ENCODE results near the gene NKX2-2.

Gene NKX2-2

DNA sequence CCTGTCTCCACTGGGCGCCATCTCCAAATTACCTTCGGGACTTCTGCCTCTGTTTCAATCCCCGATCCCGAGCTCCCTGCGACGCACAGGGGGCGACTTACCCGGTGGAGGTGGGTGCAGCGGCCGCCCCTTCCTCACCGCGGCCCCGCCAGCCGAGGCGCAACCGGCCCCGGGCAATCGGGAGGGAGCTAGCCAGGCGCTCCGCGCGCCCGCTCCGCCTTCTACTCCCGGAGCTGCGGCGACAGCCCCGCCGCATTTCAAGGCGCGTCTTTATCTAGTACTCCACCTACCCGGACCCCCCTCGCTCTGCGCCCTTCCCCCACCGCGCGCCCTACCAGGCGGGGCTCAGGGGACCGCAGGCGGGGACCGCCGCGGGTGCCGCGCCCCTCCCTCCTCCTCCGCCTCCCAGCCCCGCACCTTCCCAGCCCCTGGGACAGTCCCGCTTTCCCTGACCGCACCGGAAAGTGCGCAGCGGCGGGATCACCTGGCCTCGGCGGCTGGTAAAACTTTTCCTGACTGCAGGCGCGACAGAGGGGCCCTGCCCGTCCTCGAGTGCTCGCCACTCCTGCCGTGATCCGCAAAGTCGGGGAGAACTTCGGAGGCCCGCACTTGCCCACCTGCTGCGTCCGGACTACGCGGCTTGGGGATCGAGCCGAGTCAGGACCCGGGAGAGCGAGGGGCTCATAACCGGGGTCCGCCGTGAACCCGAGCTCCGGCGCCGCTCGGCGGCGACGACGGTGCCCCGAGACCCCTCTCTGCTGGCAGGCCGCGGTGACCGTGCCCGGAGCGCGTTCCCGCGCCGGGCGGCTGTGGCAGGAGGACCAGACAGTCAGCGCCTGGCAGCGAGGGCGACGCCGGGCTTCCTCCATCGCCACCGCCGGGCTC is 8.0 kb upstream of the NKX2-2 start:
- no peak for DNase-seq

DNA sequence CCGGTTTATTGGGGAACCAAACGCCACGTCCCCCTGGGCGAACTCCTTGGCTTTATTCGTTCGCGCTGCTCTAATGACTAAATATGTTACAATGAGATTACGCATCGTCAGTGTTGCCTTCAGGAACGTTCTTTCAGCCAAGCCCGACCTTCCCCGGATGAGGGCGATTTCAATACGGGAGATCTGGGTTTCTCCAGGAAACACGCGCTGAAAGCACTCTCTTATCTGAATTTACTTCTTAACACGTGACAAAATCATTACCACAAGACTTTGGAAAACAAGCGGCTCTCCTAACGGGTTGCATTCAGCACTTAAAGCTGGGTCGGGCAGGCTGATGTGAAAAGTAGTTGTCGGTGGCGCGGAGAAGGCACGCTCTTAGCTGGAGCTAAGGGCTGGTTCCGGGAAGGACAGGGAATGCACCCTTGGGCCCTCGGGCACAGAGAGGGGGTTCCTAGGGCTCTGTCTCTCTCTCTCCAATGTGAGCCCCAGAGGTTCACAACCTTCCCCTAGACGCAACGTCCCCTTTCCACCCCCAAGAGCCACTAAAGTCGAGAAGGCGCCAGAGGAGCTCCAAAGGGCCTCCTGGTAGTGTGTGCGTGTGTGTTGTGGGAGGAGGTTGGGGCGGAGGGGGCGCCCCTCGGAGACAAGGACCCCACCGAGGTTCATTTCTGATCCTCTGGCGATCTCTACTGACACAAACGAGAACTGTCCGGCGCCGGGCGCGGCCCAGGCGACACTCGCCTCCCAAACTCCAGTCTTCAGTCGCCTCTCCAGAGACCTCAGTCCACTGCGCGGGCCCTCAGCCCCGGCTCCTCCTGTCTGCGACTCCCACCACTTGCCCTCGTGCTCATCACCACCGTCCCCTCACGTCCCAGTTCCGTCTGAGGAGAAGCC is 7.1 kb upstream of the NKX2-2 start:
- DNase-seq = no peak

DNA sequence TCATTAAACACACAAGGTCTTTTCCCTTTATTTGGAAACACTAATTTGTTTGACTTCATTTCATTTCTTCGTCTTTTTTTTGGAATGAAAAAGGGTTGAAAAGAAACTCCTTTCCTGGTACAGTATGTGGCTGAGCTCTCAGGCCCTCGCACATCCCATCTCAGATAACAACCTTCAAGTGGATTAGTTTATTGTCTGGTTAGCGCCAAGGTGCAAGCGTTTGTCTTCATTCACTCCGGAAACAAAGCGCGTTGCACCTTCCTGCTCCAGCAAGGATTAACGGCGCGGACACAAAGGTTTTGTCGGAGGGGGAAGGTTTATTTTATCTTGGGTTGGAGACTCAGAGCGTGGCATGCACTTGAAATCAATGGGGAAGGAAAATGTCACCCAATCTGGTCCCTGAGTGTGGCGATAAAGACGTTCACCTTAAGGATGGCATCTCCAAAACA is 5.3 kb upstream of the NKX2-2 start:
- no peak for DNase-seq

- DNase-seq = no peak
Observed at GRCh38 chr20:21518292-21518991, 4.6 kb upstream of the NKX2-2 start.

DNA sequence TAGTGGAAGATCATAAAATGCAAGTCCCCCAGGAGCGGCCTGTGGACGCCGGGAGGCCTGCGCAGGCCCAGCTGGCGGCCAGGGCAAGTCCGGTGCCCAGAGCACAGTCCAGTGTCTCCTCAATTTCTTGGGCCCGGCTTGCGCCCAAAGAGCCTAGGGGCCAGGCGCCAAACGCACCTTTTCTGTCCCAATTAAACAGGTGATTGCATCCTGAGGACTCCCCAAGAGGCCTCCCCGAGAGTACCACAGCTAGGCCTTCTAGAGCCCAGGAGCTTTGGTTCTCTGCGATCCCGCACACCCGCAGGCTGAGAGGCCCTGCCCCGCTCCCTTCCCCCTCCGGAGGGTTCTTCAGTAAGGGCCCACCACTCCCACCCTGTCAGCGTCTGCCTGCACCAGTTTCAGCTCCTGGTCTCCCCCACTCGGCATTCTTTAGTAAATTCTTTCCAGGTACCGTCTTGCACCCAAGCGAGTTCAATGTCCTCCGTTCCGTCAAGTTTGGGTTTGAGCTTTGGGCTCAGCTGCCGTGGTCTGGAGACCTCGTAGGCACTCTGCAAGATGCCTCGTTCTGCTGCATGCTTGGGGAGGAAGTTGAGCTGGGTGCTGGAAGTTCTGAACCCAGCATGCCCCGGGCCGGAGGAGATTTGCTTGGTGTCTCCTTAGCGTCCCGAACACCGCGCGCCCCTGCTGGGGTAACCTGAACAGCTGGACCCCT is 3.9 kb upstream of the NKX2-2 start:
- no peak for DNase-seq

DNA sequence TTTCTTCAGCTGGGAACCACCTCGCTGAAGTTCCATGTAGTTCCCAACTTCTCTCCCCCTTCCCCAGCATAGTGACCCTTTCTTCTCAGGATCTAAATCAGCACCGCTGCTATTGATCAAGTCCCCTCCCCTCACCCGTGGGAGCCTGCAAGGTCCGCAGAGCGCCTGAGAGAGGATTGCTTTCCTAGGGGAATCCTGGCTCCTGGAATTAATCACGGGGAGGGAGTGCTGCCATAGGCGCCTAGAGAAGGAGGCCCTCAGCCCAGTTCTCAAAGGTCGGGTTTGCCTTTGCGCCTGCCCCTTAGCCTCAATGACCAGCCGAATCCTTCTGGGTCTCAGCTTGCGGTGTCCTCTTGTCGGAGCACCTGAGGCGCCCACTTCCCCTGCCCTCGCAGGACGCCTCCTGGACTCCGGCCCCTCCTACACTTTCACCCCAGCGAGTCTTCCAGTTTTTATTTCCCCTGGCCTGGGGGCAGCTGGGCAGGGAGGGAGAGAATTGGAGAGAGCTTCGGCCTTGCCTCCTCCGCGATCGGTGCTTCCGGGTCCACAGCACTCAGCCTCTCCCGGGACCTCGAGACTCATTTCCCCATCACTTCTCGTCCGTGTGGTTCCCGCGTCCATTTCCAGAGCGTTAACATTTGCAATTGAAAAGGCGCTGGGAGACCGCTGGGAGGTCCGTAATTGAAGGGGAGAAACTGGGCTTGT is 3.1 kb upstream of the NKX2-2 start:
- DNase-seq = no peak

DNA sequence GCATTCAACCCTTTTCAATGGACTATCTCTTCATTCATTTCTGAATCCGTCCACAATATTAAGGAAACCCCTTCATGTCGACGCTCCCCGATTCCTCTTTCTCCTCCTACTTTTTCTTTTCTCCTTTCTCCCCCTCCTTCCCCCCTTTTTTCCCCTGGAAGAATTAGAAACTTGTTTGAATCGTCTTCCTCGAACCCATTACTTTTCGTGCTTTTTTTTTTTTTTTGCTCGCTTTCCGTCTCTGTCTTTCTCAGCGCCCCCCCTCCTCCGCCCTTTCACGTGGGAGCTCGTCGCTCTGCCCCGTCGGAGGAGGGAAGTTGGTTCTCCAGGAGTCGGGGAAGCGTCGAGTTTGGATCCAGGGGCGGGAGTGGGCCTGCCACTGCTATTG is 2.3 kb upstream of the NKX2-2 start:
- DNase-seq = no peak

DNA sequence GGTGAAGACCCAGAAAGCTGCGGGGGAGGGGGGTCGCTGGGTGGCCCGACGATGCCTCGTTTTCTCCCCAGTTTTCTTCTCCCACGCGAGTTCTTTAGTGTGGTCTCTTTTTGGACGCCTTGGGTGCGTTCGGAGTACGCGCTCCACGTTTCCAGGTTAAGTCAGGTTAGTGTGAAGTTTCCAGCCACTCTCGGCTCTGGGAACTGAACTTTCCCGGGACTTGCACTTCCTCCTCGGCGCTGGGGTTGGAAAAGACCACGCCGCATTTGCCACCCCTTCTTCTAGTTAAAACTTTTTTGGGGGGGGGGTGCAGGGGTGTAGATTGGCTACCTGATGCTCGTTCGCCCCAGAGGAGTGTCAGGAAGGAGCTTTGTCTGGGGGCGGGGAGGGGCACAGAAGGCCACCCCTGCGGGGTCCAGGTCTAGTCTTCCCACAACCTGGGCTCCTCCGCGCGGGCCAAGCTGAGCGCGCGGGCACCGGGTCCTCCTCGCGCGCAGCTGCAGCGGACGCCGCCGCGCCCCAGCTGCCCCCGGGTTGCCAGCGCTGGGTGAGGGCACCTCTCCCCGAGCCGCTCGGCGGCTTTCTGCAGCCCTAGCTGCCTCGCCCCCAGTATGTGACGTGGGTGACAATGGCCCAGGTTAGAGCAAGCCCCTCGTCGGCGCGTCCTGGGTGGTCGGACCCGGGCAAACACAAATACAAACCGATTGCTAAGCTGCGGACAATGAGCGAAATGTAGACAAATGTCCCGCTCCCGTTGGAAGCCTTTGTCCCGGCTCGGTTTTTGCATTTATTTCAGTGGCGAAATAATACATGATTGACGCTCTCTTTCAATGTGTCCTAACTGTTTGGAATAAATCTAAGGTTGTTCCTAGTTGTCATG is 1.7 kb upstream of the NKX2-2 start:
- DNase-seq = no peak

DNA sequence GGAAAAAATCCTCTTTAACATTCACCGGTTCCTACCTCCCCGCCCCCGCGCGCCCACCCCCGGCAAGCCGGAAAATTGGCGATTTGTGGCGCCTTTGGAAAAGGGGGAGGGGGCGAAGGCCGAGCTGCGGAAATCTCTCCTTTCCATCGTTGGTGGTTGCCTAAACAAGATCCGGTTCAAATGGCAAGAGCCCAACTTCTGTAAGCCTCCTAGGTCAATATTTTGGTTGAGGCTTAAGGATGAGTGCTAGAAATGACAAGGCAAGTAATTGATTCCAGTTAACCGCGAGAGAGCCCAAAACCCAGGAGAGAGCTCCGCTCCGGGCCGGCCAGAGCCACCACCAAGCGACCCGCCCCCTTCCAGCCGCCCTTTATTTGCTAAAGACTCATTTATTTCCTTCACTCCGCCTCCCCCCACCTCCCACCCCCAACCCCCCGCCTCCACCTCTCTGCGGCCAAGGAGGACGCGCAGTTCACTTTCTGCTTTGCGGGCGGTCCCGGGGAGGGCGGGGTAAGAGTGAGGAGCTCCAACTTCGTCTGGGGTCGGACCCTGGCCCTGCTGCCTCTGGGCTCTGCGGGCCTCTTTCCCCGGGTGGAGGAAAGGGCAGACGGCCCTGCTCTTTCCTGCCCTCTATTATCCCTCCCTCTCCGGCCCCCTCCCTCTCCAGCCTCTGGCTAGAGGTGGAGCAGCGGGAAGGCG is 838 bp upstream of the NKX2-2 start:
- DNase-seq = no peak

- DNase-seq = no peak
Observed at GRCh38 chr20:21513181-21513663, 642 bp downstream of the NKX2-2 start.

DNA sequence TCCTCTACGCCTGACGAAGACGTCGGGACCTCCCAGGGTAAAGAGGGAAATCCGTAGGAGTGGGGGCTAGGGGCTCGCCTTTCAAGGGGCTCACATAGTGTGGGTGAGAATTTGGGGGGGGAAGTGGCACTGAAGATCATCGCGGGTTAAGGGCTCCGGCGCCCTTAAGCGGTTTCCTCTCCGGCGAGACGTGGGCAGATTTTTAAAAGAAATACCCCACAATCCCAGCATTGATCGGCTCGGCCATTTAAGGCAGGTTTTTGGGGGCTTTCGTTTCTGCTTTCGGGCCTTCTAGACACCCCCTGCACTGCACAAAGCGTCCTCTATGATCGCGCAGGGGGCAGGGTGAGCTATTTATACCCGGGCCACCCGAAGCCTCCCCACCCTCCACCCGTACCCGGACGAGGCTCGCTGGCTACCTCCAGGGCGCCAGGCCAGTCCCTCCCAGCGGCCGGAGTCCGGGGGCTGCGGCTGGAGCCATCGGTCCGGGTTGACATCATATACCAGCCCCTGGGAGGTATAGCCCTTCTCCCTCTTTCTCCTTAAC is 1.2 kb downstream of the NKX2-2 start:
- DNase-seq = no peak

DNA sequence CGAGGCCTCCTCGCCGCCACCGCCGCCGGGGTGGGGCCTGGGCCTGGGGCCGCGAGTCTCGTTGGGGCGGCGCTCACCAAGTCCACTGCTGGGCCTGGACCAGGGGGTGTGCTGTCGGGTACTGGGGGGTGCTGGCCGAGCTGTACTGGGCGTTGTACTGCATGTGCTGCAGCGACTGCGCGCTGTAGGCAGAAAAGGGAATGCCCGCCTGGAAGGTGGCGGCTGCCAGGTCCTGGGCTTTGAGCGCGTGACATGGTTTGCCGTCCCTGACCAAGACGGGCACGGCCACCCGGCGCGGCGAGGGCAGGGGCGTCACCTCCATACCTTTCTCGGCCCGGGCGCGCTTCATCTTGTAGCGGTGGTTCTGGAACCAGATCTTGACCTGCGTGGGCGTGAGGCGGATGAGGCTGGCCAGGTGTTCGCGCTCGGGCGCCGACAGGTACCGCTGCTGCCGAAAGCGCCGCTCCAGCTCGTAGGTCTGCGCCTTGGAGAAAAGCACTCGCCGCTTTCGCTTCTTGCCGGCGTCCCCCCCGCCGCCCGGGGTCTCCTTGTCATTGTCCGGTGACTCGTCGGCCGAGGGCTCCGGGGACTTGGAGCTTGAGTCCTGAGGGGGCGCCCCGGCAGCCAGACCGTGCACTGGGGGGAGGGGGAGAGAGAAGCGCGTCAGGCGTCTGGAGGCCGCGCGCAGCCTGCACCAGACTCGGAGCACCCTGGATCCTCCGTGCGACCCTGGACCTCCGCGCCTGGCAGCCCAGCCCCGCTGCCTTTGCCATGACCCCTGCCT is 1.8 kb downstream of the NKX2-2 start:
- DNase-seq = no peak

GRCh38 chr20:21511485-21511849 is 2.4 kb downstream of the NKX2-2 start:
- no peak for DNase-seq

- DNase-seq = no peak
Observed at GRCh38 chr20:21510414-21511384, 3.2 kb downstream of the NKX2-2 start.

DNA sequence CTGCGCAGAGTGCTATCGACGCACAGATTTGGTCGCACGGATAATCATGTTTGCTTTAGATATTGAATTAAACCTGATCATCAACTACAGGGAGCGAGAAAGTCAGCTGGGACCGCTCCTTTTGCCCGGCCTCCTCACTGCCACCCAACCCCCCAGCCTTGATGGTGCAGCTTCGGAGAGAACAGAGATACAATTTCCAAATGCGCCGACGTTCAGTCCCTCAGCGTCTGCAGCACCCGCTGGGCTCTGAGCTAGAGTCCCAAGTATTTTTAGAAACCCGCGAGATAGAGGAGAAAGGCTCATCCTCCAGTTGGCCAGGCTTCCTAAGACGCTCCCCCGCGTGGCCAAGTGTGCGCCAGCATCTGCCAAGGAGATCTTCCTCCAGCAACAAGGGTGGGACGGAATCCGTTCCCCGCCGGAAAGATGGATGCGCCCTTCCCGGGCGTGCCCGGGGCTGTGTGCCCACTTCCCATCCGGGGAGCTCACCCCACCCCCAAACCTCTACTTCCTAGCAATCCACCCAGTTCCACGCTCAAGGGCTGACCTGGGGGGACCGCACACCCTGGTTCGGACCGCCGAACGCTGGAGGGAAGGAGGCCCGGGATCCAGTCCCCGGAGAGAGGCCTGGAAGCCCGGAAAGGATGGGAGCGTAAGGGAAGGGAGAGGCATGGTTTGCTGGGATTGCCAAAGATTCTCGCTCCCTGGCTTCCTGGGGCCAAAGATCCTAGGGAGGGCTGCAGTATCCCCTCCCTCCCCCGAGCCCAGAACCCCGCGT is 4.1 kb downstream of the NKX2-2 start:
- DNase-seq = no peak

DNA sequence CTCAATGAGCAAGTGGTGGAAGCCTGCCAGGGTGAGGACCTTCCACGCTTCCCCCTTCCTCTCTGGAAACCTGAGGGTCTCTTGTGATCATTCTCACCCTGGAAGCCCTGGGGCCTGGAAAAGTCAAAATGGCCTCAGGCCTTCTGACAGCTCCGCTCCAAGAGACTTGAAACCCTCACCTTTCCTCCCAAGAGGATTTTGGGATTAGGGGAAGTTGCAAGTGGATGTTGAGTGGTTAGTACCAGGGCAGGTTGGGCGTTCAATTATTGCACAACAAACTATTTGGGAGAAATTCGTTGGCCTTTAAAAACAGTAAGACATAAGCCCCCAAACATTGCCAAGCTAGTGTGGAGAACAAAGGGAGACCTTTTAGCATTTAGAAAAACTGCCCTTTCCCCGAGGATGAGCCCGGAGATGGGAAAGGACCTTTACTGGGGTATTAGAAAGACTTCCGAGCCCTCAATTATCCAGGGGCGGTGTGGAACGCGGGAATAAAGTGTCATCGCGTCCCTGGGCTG is 4.7 kb downstream of the NKX2-2 start:
- DNase-seq = no peak
